IPS-NIHi11 (cell line): Measurements from ENCODE around the gene OLFML1.

ENCODE experiments used
- DNase-seq: peaks from one replicate; pipeline ENCODE4 v3.0.0; 2012; ENCODE audit warnings: mixed read lengths, low spot score

OLFML1 gene

GRCh38 chr11:7559398-7560283 is 74.3 kb downstream of the OLFML1 start:
- no peak for DNase-seq
